ENCODE measurements around the gene CD70. TPM values are rescaled to one million over a fixed set of nuclear protein-coding genes. Genes with fewer than 3 reads are reported as not detected.
"Not testable (repeated sequence)": the region's sequence is repeated elsewhere in the genome, so short reads cannot be mapped to it uniquely, and the experiment has no call there.

Gene CD70
- total RNA-seq, 1 donor from 2014 or later = 0.51 TPM

GRCh38 chr19:6587093-6587820, 3.7 kb downstream of the CD70 start:
- H3K4me1 Mint-ChIP-seq (ENCODE audit: unreplicated experiment) = peaks cover 24% of the 10 kb centered on the region
- peak overlapping the region; percentile 86 for H3K4me3 Mint-ChIP-seq (ENCODE audit: unreplicated experiment)
- H3K36me3 Mint-ChIP-seq (ENCODE audit: low read depth, unreplicated experiment) = peaks cover 14% of the 10 kb centered on the region
- H3K27ac Mint-ChIP-seq (ENCODE audit: unreplicated experiment) = no peak overlapping the region
- H3K9me3 Mint-ChIP-seq (ENCODE audit: unreplicated experiment) = peaks cover 10% of the 10 kb centered on the region
- no peak for DNase-seq (ENCODE audit: low spot score)
- TF ChIP-seq CTCF (IDR thresholded peaks at IDR 0.05; ENCODE audit: unreplicated experiment) = no peak
- peaks cover 37% of the 10 kb centered on the region for H3K27me3 Mint-ChIP-seq (ENCODE audit: unreplicated experiment)

GRCh38 chr19:6586726-6587092, 4.2 kb downstream of the CD70 start:
- Mint-ChIP-seq H3K27ac (ENCODE audit: unreplicated experiment) (no peak overlapping the region), H3K4me3 (ENCODE audit: unreplicated experiment) (peak overlapping the region; percentile 86), H3K27me3 (ENCODE audit: unreplicated experiment) (peaks cover 37% of the 10 kb centered on the region), H3K9me3 (ENCODE audit: unreplicated experiment) (peaks cover 10% of the 10 kb centered on the region), H3K4me1 (ENCODE audit: unreplicated experiment) (peaks cover 24% of the 10 kb centered on the region), H3K36me3 (ENCODE audit: low read depth, unreplicated experiment) (peaks cover 14% of the 10 kb centered on the region)
- DNase-seq (ENCODE audit: low spot score) = no peak
- no peak for TF ChIP-seq CTCF (IDR thresholded peaks at IDR 0.05; ENCODE audit: unreplicated experiment)

DNA sequence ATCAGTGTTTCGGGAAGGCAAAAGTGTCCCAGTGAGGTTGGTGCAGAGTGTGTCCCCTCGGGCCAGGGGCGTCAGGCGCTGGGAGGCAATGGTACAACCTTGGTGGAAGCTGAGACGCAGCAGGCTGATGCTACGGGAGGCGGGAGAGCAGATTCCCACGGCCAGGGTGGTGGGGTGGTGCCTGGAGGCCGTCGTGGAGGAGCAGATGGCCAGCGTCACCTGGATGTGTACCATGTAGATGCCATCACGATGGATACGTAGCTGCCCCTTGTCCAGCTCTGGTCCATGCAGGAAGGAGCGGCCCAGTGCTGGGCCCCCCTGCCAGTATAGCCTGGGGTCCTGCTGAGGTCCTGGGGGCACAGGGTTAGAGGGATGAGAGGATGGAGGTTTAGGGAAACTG, 4.9 kb downstream of the CD70 start:
- no peak overlapping the region for H3K4me3 Mint-ChIP-seq (ENCODE audit: unreplicated experiment)
- H3K27ac Mint-ChIP-seq (ENCODE audit: unreplicated experiment) = no peak overlapping the region
- H3K4me1 Mint-ChIP-seq (ENCODE audit: unreplicated experiment) = peaks cover 19% of the 10 kb centered on the region
- no peak for DNase-seq (ENCODE audit: low spot score)
- H3K36me3 Mint-ChIP-seq (ENCODE audit: low read depth, unreplicated experiment) = peaks cover 14% of the 10 kb centered on the region
- H3K27me3 Mint-ChIP-seq (ENCODE audit: unreplicated experiment) = peaks cover 36% of the 10 kb centered on the region
- TF ChIP-seq CTCF (IDR thresholded peaks at IDR 0.05; ENCODE audit: unreplicated experiment) = no peak
- peaks cover 10% of the 10 kb centered on the region for H3K9me3 Mint-ChIP-seq (ENCODE audit: unreplicated experiment)

DNA sequence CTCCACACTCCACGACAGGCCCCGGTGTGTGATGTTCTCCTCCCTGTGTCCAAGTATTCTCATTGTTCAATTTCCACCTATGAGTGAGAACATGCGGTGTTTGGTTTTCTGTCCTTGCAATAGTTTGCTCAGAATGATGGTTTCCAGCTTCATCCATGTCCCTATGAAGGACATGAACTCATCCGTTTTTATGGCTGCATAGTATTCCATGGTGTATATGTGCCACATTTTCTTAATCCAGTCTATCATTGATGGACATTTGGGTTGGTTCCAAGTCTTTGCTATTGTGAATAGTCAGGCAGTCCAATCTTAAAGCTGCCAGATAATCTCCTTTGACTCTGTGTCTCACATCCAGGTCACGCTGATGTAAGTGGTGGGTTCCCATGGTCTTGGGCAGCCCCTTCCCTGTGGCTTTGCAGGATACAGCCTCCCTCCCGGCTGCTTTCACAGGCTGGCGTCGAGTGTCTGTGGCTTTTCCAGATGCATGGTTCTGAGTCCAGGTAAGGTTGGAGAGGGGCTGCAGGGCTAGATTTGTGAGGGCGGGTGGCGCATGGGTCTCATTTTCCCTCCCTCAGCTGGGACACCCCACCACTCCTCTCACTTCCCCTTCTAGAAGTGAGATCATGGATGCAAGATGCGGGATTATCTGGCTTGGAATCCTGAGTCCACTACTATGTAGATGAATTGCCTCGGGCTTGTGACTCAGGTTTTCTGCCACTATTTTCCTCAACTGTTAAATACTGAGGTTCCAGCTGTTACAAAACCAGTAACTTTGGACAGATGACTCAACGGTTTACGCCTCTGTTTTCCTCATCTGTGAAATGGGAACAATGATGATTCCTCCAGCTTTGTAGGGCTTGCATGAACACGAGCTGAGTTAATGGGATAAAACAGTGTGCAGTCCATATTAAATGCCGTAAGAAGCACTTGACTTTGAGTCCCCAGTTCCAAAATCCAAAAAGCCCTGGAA, 8.2 kb downstream of the CD70 start:
- not testable (repeated sequence) for H3K4me1 Mint-ChIP-seq (ENCODE audit: unreplicated experiment); H3K4me3 Mint-ChIP-seq (ENCODE audit: unreplicated experiment); H3K36me3 Mint-ChIP-seq (ENCODE audit: low read depth, unreplicated experiment); DNase-seq (ENCODE audit: low spot score); H3K27ac Mint-ChIP-seq (ENCODE audit: unreplicated experiment)
- peaks cover 15% of the 10 kb centered on the region for H3K9me3 Mint-ChIP-seq (ENCODE audit: unreplicated experiment)
- H3K27me3 Mint-ChIP-seq (ENCODE audit: unreplicated experiment) = peaks cover 13% of the 10 kb centered on the region

GRCh38 chr19:6580313-6580712, 10.6 kb downstream of the CD70 start:
- H3K4me1 Mint-ChIP-seq (ENCODE audit: unreplicated experiment) = no peaks in the 10 kb centered on the region
- TF ChIP-seq CTCF (IDR thresholded peaks at IDR 0.05; ENCODE audit: unreplicated experiment) = no peak
- H3K4me3 Mint-ChIP-seq (ENCODE audit: unreplicated experiment) = no peak overlapping the region
- no peak overlapping the region for H3K27ac Mint-ChIP-seq (ENCODE audit: unreplicated experiment)
- H3K9me3 Mint-ChIP-seq (ENCODE audit: unreplicated experiment) = peaks cover 9% of the 10 kb centered on the region
- DNase-seq (ENCODE audit: low spot score) = no peak
- H3K36me3 Mint-ChIP-seq (ENCODE audit: low read depth, unreplicated experiment) = no peaks in the 10 kb centered on the region
- H3K27me3 Mint-ChIP-seq (ENCODE audit: unreplicated experiment) = no peaks in the 10 kb centered on the region

Measured in endothelial cell (in vitro differentiated cells).